OCI-LY3 (cell line): ENCODE data around the gene FTCD.

ENCODE experiments used
- EZH2phosphoT487 ChIP-seq: fragments of 200-600 bp; shearing (Covaris generic); IDR thresholded peaks from 2 replicates; pipeline ENCODE4 v1.6.1; 2018; ENCODE audit warnings: antibody characterized with exemption, mixed run types, low read depth
- TF ChIP-seq, protein P1 (sequence below): fragments of 200-600, 300-600 bp; sonication (generic); IDR thresholded peaks from 2 replicates; pipeline ENCODE4 v1.5.1; 2014; ENCODE audit warnings: antibody characterized with exemption, low read length, low read depth

DNA sequence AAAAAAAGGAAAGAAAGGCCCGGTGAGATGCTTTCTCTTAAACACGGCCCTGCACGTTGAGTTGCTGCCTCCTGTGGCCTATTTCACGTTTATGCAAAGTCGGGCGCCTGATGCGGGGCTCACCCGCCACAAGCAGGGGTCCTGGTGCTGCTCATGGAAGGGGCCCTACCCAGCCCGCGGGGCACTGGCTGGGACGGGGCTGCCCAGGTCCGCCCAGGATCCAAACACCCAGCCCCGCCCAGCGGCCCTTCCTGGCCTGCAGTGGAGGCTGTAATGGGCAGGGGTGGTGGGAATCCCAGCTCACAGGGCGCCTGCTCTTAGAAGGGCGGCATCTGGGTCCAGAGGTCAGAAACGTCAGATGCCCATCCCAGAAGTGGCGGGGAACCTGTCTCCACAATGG lies 55.9 kb downstream of the FTCD start:
- no peak for TF ChIP-seq EZH2phosphoT487
- TF ChIP-seq, protein P1, sequence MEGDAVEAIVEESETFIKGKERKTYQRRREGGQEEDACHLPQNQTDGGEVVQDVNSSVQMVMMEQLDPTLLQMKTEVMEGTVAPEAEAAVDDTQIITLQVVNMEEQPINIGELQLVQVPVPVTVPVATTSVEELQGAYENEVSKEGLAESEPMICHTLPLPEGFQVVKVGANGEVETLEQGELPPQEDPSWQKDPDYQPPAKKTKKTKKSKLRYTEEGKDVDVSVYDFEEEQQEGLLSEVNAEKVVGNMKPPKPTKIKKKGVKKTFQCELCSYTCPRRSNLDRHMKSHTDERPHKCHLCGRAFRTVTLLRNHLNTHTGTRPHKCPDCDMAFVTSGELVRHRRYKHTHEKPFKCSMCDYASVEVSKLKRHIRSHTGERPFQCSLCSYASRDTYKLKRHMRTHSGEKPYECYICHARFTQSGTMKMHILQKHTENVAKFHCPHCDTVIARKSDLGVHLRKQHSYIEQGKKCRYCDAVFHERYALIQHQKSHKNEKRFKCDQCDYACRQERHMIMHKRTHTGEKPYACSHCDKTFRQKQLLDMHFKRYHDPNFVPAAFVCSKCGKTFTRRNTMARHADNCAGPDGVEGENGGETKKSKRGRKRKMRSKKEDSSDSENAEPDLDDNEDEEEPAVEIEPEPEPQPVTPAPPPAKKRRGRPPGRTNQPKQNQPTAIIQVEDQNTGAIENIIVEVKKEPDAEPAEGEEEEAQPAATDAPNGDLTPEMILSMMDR, result no peak
